Sigmoid colon (tissue), 3 donors: ENCODE data around the gene PPFIBP1.

ENCODE experiments used
- CTCF ChIP-seq, 4 experiments: fragments of 450-650 bp in 3 of 4; fragments of 200-600 bp in 1 of 4; IDR thresholded peaks; one replicate each; pipeline ENCODE4 v1.5.1; 2016 to 2019; ENCODE audit warnings: antibody characterized with exemption in 4 of 4, mild to moderate bottlenecking in 3 of 4, moderate library complexity in 2 of 4
- POLR2A ChIP-seq, 2 donors: fragments of 450-650 bp; IDR thresholded peaks; one replicate each; pipeline ENCODE4 v1.6.1; 2016; ENCODE audit warnings: antibody characterized with exemption in 2 of 2, mild to moderate bottlenecking in 2 of 2, moderate library complexity in 2 of 2

DNA sequence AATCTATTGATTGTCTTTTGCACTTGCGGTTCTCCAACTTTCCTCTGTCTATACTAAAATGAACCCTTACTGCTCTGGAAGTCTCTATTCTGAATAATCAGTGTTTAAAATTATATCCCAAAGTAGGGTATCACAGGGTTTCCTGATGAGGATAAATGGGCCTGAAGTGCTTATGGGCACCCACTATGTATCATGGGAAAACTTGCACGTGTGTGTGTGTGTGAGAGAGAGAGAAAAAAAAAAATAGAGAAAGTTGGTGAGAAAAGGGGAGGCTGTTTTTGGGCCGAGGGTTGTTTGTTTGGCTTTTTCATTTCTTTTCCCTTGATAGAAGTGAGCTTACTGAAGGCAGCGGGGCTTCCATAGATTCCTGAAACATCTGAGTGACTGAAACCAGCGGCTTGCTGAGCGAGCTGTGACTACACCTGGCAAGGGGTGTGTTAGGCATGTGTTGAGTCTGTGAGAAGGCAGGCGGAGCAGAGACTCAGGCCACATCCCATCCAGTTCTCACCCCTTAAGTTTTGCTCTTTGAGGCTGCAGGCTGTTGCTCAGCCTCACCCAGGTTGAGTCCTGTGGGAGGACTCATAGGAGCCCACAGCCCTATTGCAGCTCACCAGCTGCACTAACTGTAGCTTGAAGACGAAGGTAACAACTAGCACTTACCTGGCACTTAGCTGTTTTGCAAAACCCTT lies 17.2 kb downstream of the PPFIBP1 start:
- no peak for TF ChIP-seq POLR2A (IDR thresholded peaks at IDR 0.05)
- TF ChIP-seq CTCF (IDR thresholded peaks at IDR 0.05): no peak
